ENCODE data around the gene CD226.
"Not testable (repeated sequence)": the region's sequence is repeated elsewhere in the genome, so short reads cannot be mapped to it uniquely, and the experiment has no call there.

CD226 gene

GRCh38 chr18:69947361-69948133 lies at the start of gene CD226:
Gene CD226 (minus strand): TSS chr18:69947873. CDS start chr18:69947406, 467 bp downstream.
- DNase-seq (ENCODE audit: low read depth in 1 of 2, low spot score in 1 of 2): no peak

- no peak for DNase-seq (ENCODE audit: low read depth in 1 of 2, low spot score in 1 of 2)
Measured at GRCh38 chr18:69996951-69997798, 49.5 kb upstream of the CD226 start.

GRCh38 chr18:69996417-69996816 lies 48.7 kb upstream of the CD226 start:
- no peak for DNase-seq (ENCODE audit: low read depth in 1 of 2, low spot score in 1 of 2)

GRCh38 chr18:69995774-69996173 lies 48.1 kb upstream of the CD226 start:
- DNase-seq (ENCODE audit: low read depth in 1 of 2, low spot score in 1 of 2): no peak

GRCh38 chr18:69992776-69993175 lies 45.1 kb upstream of the CD226 start:
- no peak for DNase-seq (ENCODE audit: low read depth in 1 of 2, low spot score in 1 of 2)

- DNase-seq (ENCODE audit: low read depth in 1 of 2, low spot score in 1 of 2): no peak
Measured at GRCh38 chr18:69987870-69988269, 40.2 kb upstream of the CD226 start.

GRCh38 chr18:69985239-69985638 lies 37.6 kb upstream of the CD226 start:
- DNase-seq (ENCODE audit: low read depth in 1 of 2, low spot score in 1 of 2): no peak

GRCh38 chr18:69982417-69982816 lies 34.7 kb upstream of the CD226 start:
- no peak for DNase-seq (ENCODE audit: low read depth in 1 of 2, low spot score in 1 of 2)

GRCh38 chr18:69981948-69982347 lies 34.3 kb upstream of the CD226 start:
- no peak for DNase-seq (ENCODE audit: low read depth in 1 of 2, low spot score in 1 of 2)

- DNase-seq (ENCODE audit: low read depth in 1 of 2, low spot score in 1 of 2): no peak
Measured at GRCh38 chr18:69980982-69981804, 33.5 kb upstream of the CD226 start.

- no peak for DNase-seq (ENCODE audit: low read depth in 1 of 2, low spot score in 1 of 2)
Measured at GRCh38 chr18:69980509-69980908, 32.8 kb upstream of the CD226 start.

GRCh38 chr18:69978732-69979715 lies 31.4 kb upstream of the CD226 start:
- no peak for DNase-seq (ENCODE audit: low read depth in 1 of 2, low spot score in 1 of 2)

- not testable (repeated sequence) for DNase-seq (ENCODE audit: low read depth in 1 of 2, low spot score in 1 of 2)
Measured at GRCh38 chr18:69975294-69975693, 27.6 kb upstream of the CD226 start.

GRCh38 chr18:69974365-69974764 lies 26.7 kb upstream of the CD226 start:
- DNase-seq (ENCODE audit: low read depth in 1 of 2, low spot score in 1 of 2): no peak

GRCh38 chr18:69969491-69969890 lies 21.8 kb upstream of the CD226 start:
- no peak for DNase-seq (ENCODE audit: low read depth in 1 of 2, low spot score in 1 of 2)

GRCh38 chr18:69968039-69968438 lies 20.4 kb upstream of the CD226 start:
- DNase-seq (ENCODE audit: low read depth in 1 of 2, low spot score in 1 of 2): no peak

GRCh38 chr18:69963196-69963595 lies 15.5 kb upstream of the CD226 start:
- DNase-seq (ENCODE audit: low read depth in 1 of 2, low spot score in 1 of 2): no peak

GRCh38 chr18:69961718-69962117 lies 14.0 kb upstream of the CD226 start:
- DNase-seq (ENCODE audit: low read depth in 1 of 2, low spot score in 1 of 2): no peak

GRCh38 chr18:69958422-69958821 lies 10.7 kb upstream of the CD226 start:
- DNase-seq (ENCODE audit: low read depth in 1 of 2, low spot score in 1 of 2): peak in 1 of 2 donors; percentile 59

GRCh38 chr18:69957747-69958146 lies 10.1 kb upstream of the CD226 start:
- no peak for DNase-seq (ENCODE audit: low read depth in 1 of 2, low spot score in 1 of 2)
